GM23338 (cell line): ENCODE data around the gene BLTP3B. TPM values are rescaled to one million over a fixed set of nuclear protein-coding genes. Genes with fewer than 3 reads are reported as not detected.

ENCODE experiments used
- ATAC-seq: fragments of 200-7000 bp; cut with Tn5 transposase; 3 replicates; pipeline ENCODE4 v1.9.1; 2020
- DNase-seq: peaks from one replicate; pipeline ENCODE4 v3.0.0-alpha.2; 2015; ENCODE audit warnings: low spot score
- H2AFZ ChIP-seq: fragments of 200-600 bp; sonication (generic); 2 replicates; pipeline ENCODE4 v1.8.0; 2016; ENCODE audit warnings: antibody characterized with exemption, mild to moderate bottlenecking, moderate library complexity
- H3F3A ChIP-seq: fragments of 200-600 bp; sonication (generic); replicated peaks from 2 replicates; pipeline ENCODE4 v1.8.0; 2017; ENCODE audit warnings: antibody characterized with exemption, mixed run types, low read depth
- H3K27ac ChIP-seq: fragments of 200-600 bp; sonication (generic); 2 replicates; pipeline ENCODE4 v1.6.1; 2016; ENCODE audit warnings: low read depth
- H3K27me3 ChIP-seq: fragments of 200-600 bp; sonication (generic); 2 replicates; pipeline ENCODE4 v1.8.0; 2016; ENCODE audit warnings: mild to moderate bottlenecking, mixed run types, moderate library complexity; ENCODE audit not compliant: insufficient read depth
- H3K36me3 ChIP-seq: fragments of 200-600 bp; sonication (generic); 2 replicates; pipeline ENCODE4 v1.8.0; 2016; ENCODE audit warnings: mild to moderate bottlenecking; ENCODE audit not compliant: insufficient read depth
- H3K4me1 ChIP-seq: fragments of 200-600 bp; sonication (generic); 2 replicates; pipeline ENCODE4 v1.8.0; 2016; ENCODE audit warnings: mild to moderate bottlenecking, moderate library complexity; ENCODE audit not compliant: insufficient read depth
- H3K4me2 ChIP-seq: fragments of 200-600 bp; sonication (generic); 2 replicates; pipeline ENCODE4 v1.7.1; 2017; ENCODE audit warnings: mixed run types
- H3K4me3 ChIP-seq: fragments of 200-600 bp; sonication (generic); 2 replicates; pipeline ENCODE4 v1.6.1; 2016; ENCODE audit warnings: mixed run types
- H3K79me2 ChIP-seq: fragments of 200-600 bp; sonication (generic); replicated peaks from 2 replicates; pipeline ENCODE4 v1.8.0; 2017; ENCODE audit warnings: mild to moderate bottlenecking; ENCODE audit not compliant: insufficient read depth
- H3K9me2 ChIP-seq: fragments of 200-600 bp; sonication (generic); 2 replicates; pipeline ENCODE4 v1.8.0; 2017; ENCODE audit not compliant: insufficient read depth
- H4K20me1 ChIP-seq: fragments of 200-600 bp; sonication (generic); replicated peaks from 2 replicates; pipeline ENCODE4 v1.8.0; 2017; ENCODE audit warnings: mild to moderate bottlenecking; ENCODE audit not compliant: insufficient read depth
- H3K27ac Mint-ChIP-seq: 2 replicates; pipeline ENCODE4 v1.8.0; 2020; ENCODE audit warnings: inconsistent platforms, mild to moderate bottlenecking, moderate library complexity, mixed read lengths
- H3K27me3 Mint-ChIP-seq: 3 replicates; pipeline ENCODE4 v1.8.0; 2022; ENCODE audit warnings: low read depth, mild to moderate bottlenecking, moderate library complexity, mixed read lengths, inconsistent platforms; ENCODE audit not compliant: insufficient read depth, poor library complexity
- H3K36me3 Mint-ChIP-seq: 3 replicates; pipeline ENCODE4 v1.8.0; 2021; ENCODE audit warnings: low read depth, mild to moderate bottlenecking, inconsistent platforms, moderate library complexity, mixed read lengths
- H3K4me1 Mint-ChIP-seq: 3 replicates; pipeline ENCODE4 v1.8.0; 2020; ENCODE audit warnings: mild to moderate bottlenecking, inconsistent platforms, mixed read lengths
- H3K4me3 Mint-ChIP-seq: 3 replicates; pipeline ENCODE4 v1.8.0; 2021; ENCODE audit warnings: moderate library complexity, mild to moderate bottlenecking, inconsistent platforms, mixed read lengths
- H3K9me3 Mint-ChIP-seq: 3 replicates; pipeline ENCODE4 v1.8.0; 2020; ENCODE audit warnings: moderate library complexity, mild to moderate bottlenecking, inconsistent platforms, mixed read lengths
- CREB1 ChIP-seq: fragments of 250-450 bp; sonication (Bioruptor Pico); IDR thresholded peaks from 2 replicates; pipeline ENCODE4 v1.5.0; 2020; ENCODE audit warnings: low read depth, mild to moderate bottlenecking, moderate library complexity
- CTCF ChIP-seq, 2 experiments: fragments of 200-600 bp in 1 of 2; sonication (generic) in 1 of 2; conservative IDR thresholded peaks; 2 replicates each; pipeline versions ENCODE4 v1.5.1 to v1.6.1; 2016 to 2017; ENCODE audit warnings: antibody characterized with exemption in 2 of 2, low read depth in 2 of 2, mild to moderate bottlenecking in 2 of 2, moderate library complexity in 1 of 2
- EZH2 ChIP-seq: fragments of 200-600 bp; sonication (generic); IDR thresholded peaks from one replicate; pipeline ENCODE4 v1.8.0; 2017; ENCODE audit warnings: antibody characterized with exemption, mild to moderate bottlenecking, low read depth; ENCODE audit not compliant: unreplicated experiment
- EZH2phosphoT487 ChIP-seq: fragments of 200-600 bp; sonication (generic); IDR thresholded peaks from one replicate; pipeline ENCODE4 v1.8.1; 2018; ENCODE audit warnings: antibody characterized with exemption; ENCODE audit not compliant: unreplicated experiment
- JUNB ChIP-seq: IDR thresholded peaks from one replicate; pipeline ENCODE4 v1.6.1; 2016; ENCODE audit warnings: antibody characterized with exemption; ENCODE audit not compliant: unreplicated experiment
- NANOG ChIP-seq: IDR thresholded peaks from 2 replicates; pipeline ENCODE4 v1.6.1; 2016; ENCODE audit warnings: antibody characterized with exemption, borderline replicate concordance
- POLR2AphosphoS5 ChIP-seq: IDR thresholded peaks from 2 replicates; pipeline ENCODE4 v1.6.1; 2016; ENCODE audit warnings: antibody characterized with exemption, low read depth
- STAT1 ChIP-seq: IDR thresholded peaks from one replicate; pipeline ENCODE4 v1.6.1; 2016; ENCODE audit warnings: antibody characterized with exemption; ENCODE audit not compliant: unreplicated experiment
- ZNF114 ChIP-seq: fragments of 250-450 bp; sonication (Bioruptor Pico); IDR thresholded peaks from 2 replicates; pipeline ENCODE4 v1.5.0; 2020; ENCODE audit warnings: mild to moderate bottlenecking, moderate library complexity
- ZNF331 ChIP-seq: fragments of 250-450 bp; sonication (Bioruptor Pico); IDR thresholded peaks from 2 replicates; pipeline ENCODE4 v1.5.0; 2020; ENCODE audit warnings: low read depth, mild to moderate bottlenecking, moderate library complexity
- ZNF462 ChIP-seq: fragments of 250-450 bp; sonication (Bioruptor Pico); IDR thresholded peaks from 2 replicates; pipeline ENCODE4 v1.5.0; 2020; ENCODE audit warnings: mild to moderate bottlenecking, moderate library complexity
- polyA plus RNA-seq: library from polyadenylated mRNA; unstranded; fragments of >200 nt; fragmentation: Nextera tagmentation; extraction: Ambion mirVana; gene quantifications from 2 replicates; pipeline ENCODE4 v1.2.1, GENCODE V29; 2016
- total RNA-seq: library from RNA; depleted of rRNA; stranded (reverse); fragments of >200 nt; shearing (Covaris generic); gene quantifications from 2 replicates; pipeline ENCODE4 v1.2.3, GENCODE V29; 2014
- TF ChIP-seq, protein P1 (sequence below): IDR thresholded peaks from 2 replicates; pipeline ENCODE4 v1.6.1; 2016; ENCODE audit warnings: antibody characterized with exemption

The BLTP3B gene
- total and polyA plus RNA-seq, 2 experiments from 2014 or later: 11.2 to 35.8 TPM

DNA sequence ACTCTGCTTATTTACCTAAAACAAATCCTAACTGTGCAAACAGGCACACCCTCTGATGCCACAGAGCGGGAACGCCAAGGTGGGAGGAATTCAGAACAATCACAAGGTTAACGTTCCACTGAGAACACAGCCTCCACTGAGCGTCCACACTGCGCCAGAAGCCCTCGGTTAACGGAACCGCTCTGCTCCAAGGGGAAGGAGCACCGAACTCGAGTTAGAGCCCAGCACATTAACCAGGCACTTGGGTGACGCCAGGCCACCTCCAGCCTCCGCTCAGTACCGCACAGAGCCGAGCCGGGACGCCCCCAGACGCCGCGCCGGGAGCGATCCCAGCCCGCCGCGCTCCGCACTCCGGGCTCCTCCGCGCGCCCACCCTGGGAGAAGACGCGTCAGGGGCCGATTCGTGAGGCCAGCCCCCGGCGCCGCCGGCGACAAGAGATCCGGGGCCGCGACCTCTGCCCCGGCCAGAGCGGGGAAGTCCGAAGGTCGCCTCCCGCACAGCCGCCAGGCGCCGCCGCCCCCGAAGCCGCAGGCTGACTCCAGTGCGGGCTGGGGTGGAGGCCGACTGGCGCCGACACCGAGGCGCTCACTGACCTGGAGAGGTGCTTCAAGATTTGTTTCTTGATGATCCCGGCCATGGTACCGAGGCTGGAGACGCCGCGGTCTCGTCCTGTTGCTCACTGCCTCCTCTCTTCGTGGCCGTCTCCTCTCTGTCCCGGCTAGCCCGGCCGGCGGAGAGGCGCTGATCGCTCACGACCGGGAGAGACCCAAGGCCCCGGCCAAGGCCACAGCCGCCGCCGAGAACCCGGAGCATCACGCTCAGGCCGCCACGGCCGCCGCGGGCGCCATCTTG is 450 bp downstream of the BLTP3B start (continued):
- TF ChIP-seq CTCF (conservative IDR thresholded peaks at IDR 0.05; ENCODE audit: low read depth in 2 of 2) (no peak), EZH2 (no peak), POLR2AphosphoS5 (peak; percentile 92), ZNF331 (CRISPR knock-in tag) (no peak), JUNB (no peak), CREB1 (CRISPR knock-in tag) (peak; percentile 63)

- Histone ChIP-seq H3K4me3 (peak overlapping the region; percentile 97), H3F3A (no peaks in the 10 kb centered on the region), H3K79me2 (peaks cover 53% of the 10 kb centered on the region), H3K27ac (no peak overlapping the region), H4K20me1 (peaks cover 30% of the 10 kb centered on the region), H3K36me3 (no peaks in the 10 kb centered on the region), H3K4me1 (peaks cover 14% of the 10 kb centered on the region), H3K27me3 (no peaks in the 10 kb centered on the region), H2AFZ (peak overlapping the region; percentile 78; the same call in 1 of the 2 replicates), H3K4me2 (peak overlapping the region; percentile 95), H3K9me2 (no peaks in the 10 kb centered on the region)
- TF ChIP-seq POLR2AphosphoS5: no peak
- no peak for TF ChIP-seq ZNF331 (CRISPR knock-in tag)
- no peak for TF ChIP-seq JUNB
- TF ChIP-seq EZH2phosphoT487: no peak
- TF ChIP-seq NANOG: no peak
- no peak for TF ChIP-seq EZH2
- TF ChIP-seq CREB1 (CRISPR knock-in tag): no peak
- TF ChIP-seq, protein P1, sequence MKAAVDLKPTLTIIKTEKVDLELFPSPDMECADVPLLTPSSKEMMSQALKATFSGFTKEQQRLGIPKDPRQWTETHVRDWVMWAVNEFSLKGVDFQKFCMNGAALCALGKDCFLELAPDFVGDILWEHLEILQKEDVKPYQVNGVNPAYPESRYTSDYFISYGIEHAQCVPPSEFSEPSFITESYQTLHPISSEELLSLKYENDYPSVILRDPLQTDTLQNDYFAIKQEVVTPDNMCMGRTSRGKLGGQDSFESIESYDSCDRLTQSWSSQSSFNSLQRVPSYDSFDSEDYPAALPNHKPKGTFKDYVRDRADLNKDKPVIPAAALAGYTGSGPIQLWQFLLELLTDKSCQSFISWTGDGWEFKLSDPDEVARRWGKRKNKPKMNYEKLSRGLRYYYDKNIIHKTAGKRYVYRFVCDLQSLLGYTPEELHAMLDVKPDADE: no peak
- TF ChIP-seq STAT1: no peak
- no peak for TF ChIP-seq ZNF114 (CRISPR knock-in tag)
- TF ChIP-seq ZNF462 (CRISPR knock-in tag): no peak
- ATAC-seq (no peak), DNase-seq (no peak)
- Mint-ChIP-seq H3K36me3 (peaks cover 4% of the 10 kb centered on the region; the same call in 2 of the 3 replicates), H3K27ac (no peak overlapping the region), H3K9me3 (peaks cover 10% of the 10 kb centered on the region; the same call in 2 of the 3 replicates), H3K27me3 (peaks cover 9% of the 10 kb centered on the region), H3K4me1 (peaks cover 17% of the 10 kb centered on the region), H3K4me3 (peak overlapping the region; percentile 92)
Measured at GRCh38 chr12:100141666-100141997, 1.0 kb downstream of the BLTP3B start.
